ENCODE results near the gene SLC5A9.

- TF ChIP-seq CTCF (IDR thresholded peaks at IDR 0.05) (no peak), CHD2 (IDR thresholded peaks at IDR 0.05; ENCODE audit: low read length, partially characterized antibody) (no peak), ESRRA (IDR thresholded peaks at IDR 0.05; ENCODE audit: borderline replicate concordance, low read length) (no peak), RARB (CRISPR knock-in tag; IDR thresholded peaks at IDR 0.05) (no peak), CHD4 (IDR thresholded peaks at IDR 0.05; ENCODE audit: borderline replicate concordance) (no peak), POLR2A (IDR thresholded peaks at IDR 0.05; ENCODE audit: low read length) (no peak), JUNB (IDR thresholded peaks at IDR 0.05) (no peak), CBX2 (IDR thresholded peaks at IDR 0.05; ENCODE audit: borderline replicate concordance, low read depth) (no peak), MAZ (IDR thresholded peaks at IDR 0.05; ENCODE audit: borderline replicate concordance, low read depth, low read length) (no peak), JUN (IDR thresholded peaks at IDR 0.05) (no peak), NR3C1 (IDR thresholded peaks at IDR 0.05) (no peak)
These were observed 2.7 kb upstream of the SLC5A9 start for GRCh38 chr1:48219803-48220202.

All from A549 (cell line).